ENCODE measurements around the gene SHISA2.
A peak's percentile ranks its signal among the peaks of the same experiment; 100 is the strongest.

The SHISA2 gene

GRCh38 chr13:26029581-26030136 is 22.2 kb downstream of the SHISA2 start:
- Histone ChIP-seq H3K4me3 (ENCODE audit: low read depth, low read length) (no peak overlapping the region), H3K36me3 (no peaks in the 10 kb centered on the region), H3K27me3 (peaks cover 4% of the 10 kb centered on the region; the same call in 1 of the 2 replicates), H3K9me3 (no peaks in the 10 kb centered on the region), H3K4me1 (no peaks in the 10 kb centered on the region)
- no peak for DNase-seq
- no peak for TF ChIP-seq CTCF (IDR thresholded peaks at IDR 0.05; ENCODE audit: low read depth, low read length)

- Histone ChIP-seq H3K36me3 (no peaks in the 10 kb centered on the region), H3K4me1 (peaks cover 4% of the 10 kb centered on the region; the same call in 1 of the 2 replicates), H3K4me3 (ENCODE audit: low read depth, low read length) (no peak overlapping the region), H3K9me3 (no peaks in the 10 kb centered on the region), H3K27me3 (peaks cover 7% of the 10 kb centered on the region; the same call in 1 of the 2 replicates)
- DNase-seq: no peak
- TF ChIP-seq CTCF (IDR thresholded peaks at IDR 0.05; ENCODE audit: low read depth, low read length): no peak
These were observed 25.6 kb downstream of the SHISA2 start for GRCh38 chr13:26026211-26026610.

- no peaks in the 10 kb centered on the region for H3K9me3 ChIP-seq
- H3K4me1 ChIP-seq: peaks cover 4% of the 10 kb centered on the region; the same call in 1 of the 2 replicates
- DNase-seq: no peak
- H3K36me3 ChIP-seq: no peaks in the 10 kb centered on the region
- H3K4me3 ChIP-seq (ENCODE audit: low read depth, low read length): no peak overlapping the region
- no peak for TF ChIP-seq CTCF (IDR thresholded peaks at IDR 0.05; ENCODE audit: low read depth, low read length)
- H3K27me3 ChIP-seq: peaks cover 6% of the 10 kb centered on the region; the same call in 1 of the 2 replicates
These were observed 26.0 kb downstream of the SHISA2 start for GRCh38 chr13:26025771-26026170.

- Histone ChIP-seq H3K9me3 (no peaks in the 10 kb centered on the region), H3K27me3 (0 out of 2 replicates have a peak, but pooled peaks cover 3% of the 10 kb centered on the region), H3K36me3 (no peaks in the 10 kb centered on the region), H3K4me1 (peaks cover 4% of the 10 kb centered on the region; the same call in 1 of the 2 replicates), H3K4me3 (ENCODE audit: low read depth, low read length) (no peak overlapping the region)
- no peak for TF ChIP-seq CTCF (IDR thresholded peaks at IDR 0.05; ENCODE audit: low read depth, low read length)
- no peak for DNase-seq
These were observed 26.6 kb downstream of the SHISA2 start for GRCh38 chr13:26025196-26025595.

- Histone ChIP-seq H3K9me3 (no peaks in the 10 kb centered on the region), H3K4me3 (ENCODE audit: low read depth, low read length) (no peak overlapping the region), H3K4me1 (peaks cover 4% of the 10 kb centered on the region; the same call in 1 of the 2 replicates), H3K36me3 (no peaks in the 10 kb centered on the region), H3K27me3 (peaks cover 3% of the 10 kb centered on the region; the same call in 1 of the 2 replicates)
- no peak for TF ChIP-seq CTCF (IDR thresholded peaks at IDR 0.05; ENCODE audit: low read depth, low read length)
- DNase-seq: no peak
These were observed 27.3 kb downstream of the SHISA2 start for GRCh38 chr13:26024558-26024957.

GRCh38 chr13:26022538-26023292 is 29.1 kb downstream of the SHISA2 start:
- H3K27me3 ChIP-seq: peaks cover 3% of the 10 kb centered on the region; the same call in 1 of the 2 replicates
- H3K36me3 ChIP-seq: no peaks in the 10 kb centered on the region
- H3K4me1 ChIP-seq: peaks cover 4% of the 10 kb centered on the region; the same call in 1 of the 2 replicates
- no peaks in the 10 kb centered on the region for H3K9me3 ChIP-seq
- peak; percentile 89 for DNase-seq
- H3K4me3 ChIP-seq (ENCODE audit: low read depth, low read length): no peak overlapping the region
- TF ChIP-seq CTCF (IDR thresholded peaks at IDR 0.05; ENCODE audit: low read depth, low read length): no peak

All from BE2C (cell line).